Neuronal stem cell (in vitro differentiated cells): ENCODE measurements around the gene COPZ2.

ENCODE experiments used
- DNase-seq: peaks from one replicate; pipeline ENCODE4 v3.0.0-alpha.2; 2013; ENCODE audit warnings: low spot score
- H2AFZ ChIP-seq: one replicate; pipeline ENCODE4 v1.6.1; 2013; ENCODE audit warnings: mild to moderate bottlenecking, low read length, inconsistent platforms
- H2AK5ac ChIP-seq: 2 replicates; pipeline ENCODE4 v1.6.1; 2013; ENCODE audit warnings: low read depth, mild to moderate bottlenecking, inconsistent platforms, low read length, moderate library complexity, mixed read lengths
- H2BK120ac ChIP-seq: 2 replicates; pipeline ENCODE4 v1.6.1; 2013; ENCODE audit warnings: low read depth, mild to moderate bottlenecking, inconsistent platforms, low read length, moderate library complexity, mixed read lengths
- H2BK12ac ChIP-seq: one replicate; pipeline ENCODE4 v1.6.1; 2013; ENCODE audit warnings: low read length, inconsistent platforms
- H2BK15ac ChIP-seq: 2 replicates; pipeline ENCODE4 v1.6.1; 2013; ENCODE audit warnings: mild to moderate bottlenecking, low read length, inconsistent platforms, mixed read lengths
- H2BK5ac ChIP-seq: one replicate; pipeline ENCODE4 v1.6.1; 2013; ENCODE audit warnings: inconsistent platforms, mild to moderate bottlenecking, low read length, moderate library complexity
- H3K14ac ChIP-seq: one replicate; pipeline ENCODE4 v1.6.1; 2013; ENCODE audit warnings: low read length, inconsistent platforms
- H3K18ac ChIP-seq: 2 replicates; pipeline ENCODE4 v1.6.1; 2013; ENCODE audit warnings: low read length, inconsistent platforms
- H3K23ac ChIP-seq: 2 replicates; pipeline ENCODE4 v1.6.1; 2013; ENCODE audit warnings: low read depth, mild to moderate bottlenecking, mixed read lengths, low read length, inconsistent platforms; ENCODE audit not compliant: poor library complexity
- H3K27ac ChIP-seq: replicated peaks from 3 replicates; pipeline ENCODE4 v1.5.1; 2013; ENCODE audit warnings: low read length, inconsistent platforms
- H3K27me3 ChIP-seq, 3 experiments: 2 replicates each; pipeline ENCODE4 v1.6.1; 2013; ENCODE audit warnings: low read length in 3 of 3, mild to moderate bottlenecking in 2 of 3, inconsistent platforms in 1 of 3, low read depth in 1 of 3, mixed read lengths in 1 of 3, moderate library complexity in 1 of 3; ENCODE audit not compliant: control insufficient read depth in 3 of 3, insufficient read depth in 3 of 3
- H3K36me3 ChIP-seq, 2 donors: replicated peaks in 1 of 2; 2 replicates each; pipeline ENCODE4 v1.6.1; 2013; ENCODE audit warnings: low read length in 2 of 2; ENCODE audit not compliant: control insufficient read depth in 2 of 2, insufficient read depth in 2 of 2
- H3K4ac ChIP-seq: 2 replicates; pipeline ENCODE4 v1.6.1; 2013; ENCODE audit warnings: inconsistent platforms, mild to moderate bottlenecking, low read length, moderate library complexity
- H3K4me1 ChIP-seq, 2 donors: 1 replicate in 1 of 2; 2 replicates in 1 of 2; pipeline ENCODE4 v1.6.1; 2013; ENCODE audit warnings: low read length in 2 of 2, low read depth in 1 of 2; ENCODE audit not compliant: control insufficient read depth in 2 of 2, insufficient read depth in 1 of 2
- H3K4me2 ChIP-seq: one replicate; pipeline ENCODE4 v1.6.1; 2013; ENCODE audit warnings: mild to moderate bottlenecking, low read length, inconsistent platforms; ENCODE audit not compliant: insufficient read depth, poor library complexity, severe bottlenecking
- H3K4me3 ChIP-seq, 2 donors: 2 replicates each; pipeline ENCODE4 v1.5.1; 2013; ENCODE audit warnings: low read length in 2 of 2, mild to moderate bottlenecking in 2 of 2, inconsistent platforms in 1 of 2, moderate library complexity in 1 of 2
- H3K79me1 ChIP-seq: one replicate; pipeline ENCODE4 v1.6.1; 2013; ENCODE audit warnings: low read depth, mild to moderate bottlenecking, inconsistent platforms, low read length, moderate library complexity
- H3K9ac ChIP-seq: one replicate; pipeline ENCODE4 v1.6.1; 2013; ENCODE audit warnings: mild to moderate bottlenecking, low read depth, low read length, inconsistent platforms; ENCODE audit not compliant: poor library complexity
- H3K9me3 ChIP-seq, 2 donors: replicated peaks in 1 of 2; 2 replicates each; pipeline versions ENCODE3 to v1.6.1; 2013; ENCODE audit warnings: low read length in 2 of 2, mild to moderate bottlenecking in 2 of 2, inconsistent platforms in 1 of 2, low read depth in 1 of 2, mixed read lengths in 1 of 2, moderate library complexity in 1 of 2; ENCODE audit not compliant: control insufficient read depth in 2 of 2, insufficient read depth in 1 of 2
- H4K8ac ChIP-seq: one replicate; pipeline ENCODE4 v1.6.1; 2013; ENCODE audit warnings: low read depth, mild to moderate bottlenecking, inconsistent platforms, low read length, moderate library complexity
- H4K91ac ChIP-seq: one replicate; pipeline ENCODE4 v1.6.1; 2013; ENCODE audit warnings: low read length, low read depth, mild to moderate bottlenecking, inconsistent platforms; ENCODE audit not compliant: poor library complexity
- WGBS, 2 donors: extraction: QIAGEN DNeasy Blood & Tissue Kit; methylation state at CpG; one replicate each; pipeline ENCODE4 v1.1.7; 2013; ENCODE audit warnings: missing lambda C conversion rate in 2 of 2, mixed read lengths in 1 of 2; ENCODE audit not compliant: insufficient read length in 2 of 2, insufficient replicate concordance in 1 of 2; ENCODE audit errors: extremely low coverage in 2 of 2; 5-methylcytosine and 5-hydroxymethylcytosine counted together

COPZ2 gene

DNA sequence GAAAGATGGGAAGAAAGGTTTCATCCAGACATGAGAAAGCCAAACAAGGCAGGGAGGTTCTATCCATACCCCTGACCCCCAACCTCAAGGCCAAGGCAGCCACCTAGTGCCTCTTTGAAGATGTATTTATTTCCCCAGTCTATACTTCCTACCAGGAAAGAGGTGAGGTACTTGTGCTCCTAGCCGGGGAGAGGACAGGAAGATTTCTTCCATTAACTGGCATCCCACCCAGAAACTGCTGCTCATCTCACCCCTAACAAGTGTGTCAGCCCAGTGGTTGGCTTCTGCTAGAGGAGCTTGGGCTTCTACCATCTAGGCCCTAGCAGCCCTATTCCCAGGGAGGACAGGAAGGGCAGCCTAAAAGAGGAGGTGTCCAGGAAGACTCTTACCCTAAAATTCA is 8.9 kb downstream of the COPZ2 start:
- Histone ChIP-seq H3K4me2 (no peak overlapping the region), H2BK120ac (no peak overlapping the region), H3K79me1 (no peaks in the 10 kb centered on the region), H4K8ac (no peak overlapping the region), H3K9me3 (no peaks in the 10 kb centered on the region), H2AK5ac (peak overlapping the region; percentile 41), H3K4me1 (peaks cover 14 to 26% of the 10 kb centered on the region in 2 donors), H3K23ac (no peak overlapping the region), H3K14ac (no peak overlapping the region), H3K27ac (no peak overlapping the region), H3K4me3 (no peak overlapping the region), H4K91ac (no peak overlapping the region), H3K18ac (no peak overlapping the region), H2BK5ac (peak overlapping the region; percentile 26), H3K4ac (no peak overlapping the region), H3K27me3 (peaks cover 0 to 15% (median 6%) of the 10 kb centered on the region in 3 experiments), H2BK15ac (no peak overlapping the region), H3K36me3 (no peaks in the 10 kb centered on the region), H3K9ac (no peak overlapping the region), H2AFZ (no peak overlapping the region), H2BK12ac (no peak overlapping the region)
- DNase-seq, result no peak
- no CpG with 5 or more reads among the region's 1 CpG for WGBS, 2 donors

DNA sequence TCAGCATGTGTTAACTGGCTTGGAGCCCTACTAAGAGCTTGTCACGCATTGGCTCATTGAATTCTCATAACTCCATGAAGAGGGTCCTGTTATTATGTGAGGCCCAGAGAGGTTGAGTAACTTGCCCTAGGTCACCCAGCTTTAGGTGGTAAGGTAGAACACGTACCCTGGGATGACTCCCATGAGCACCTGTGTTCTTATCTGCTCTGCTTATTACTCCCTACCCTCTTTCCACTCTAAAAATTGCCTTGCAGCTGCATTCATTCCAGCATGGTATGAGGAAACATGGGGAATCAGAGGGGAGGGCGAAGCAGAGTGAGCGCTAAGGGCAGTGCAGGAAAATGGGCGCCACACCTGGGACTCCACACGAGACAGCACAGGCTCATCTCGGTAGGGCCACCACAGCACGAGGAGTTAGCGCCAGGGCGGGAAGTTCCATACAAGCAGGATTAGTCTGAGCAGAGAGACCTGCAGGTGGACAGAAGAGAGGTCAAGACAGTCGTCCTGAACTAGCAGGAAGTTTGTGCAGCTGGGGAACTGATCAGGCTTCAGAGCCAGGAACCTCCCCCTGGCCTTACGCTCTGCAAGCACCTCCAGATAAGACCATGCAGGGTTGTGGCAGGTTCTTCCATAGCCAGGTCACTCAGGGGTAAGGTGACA is 10.1 kb downstream of the COPZ2 start:
- no peak overlapping the region for H3K9ac ChIP-seq
- no peak overlapping the region for H3K4ac ChIP-seq
- no peak overlapping the region for H2AK5ac ChIP-seq
- no peak overlapping the region for H2BK12ac ChIP-seq
- no peak overlapping the region for H2BK120ac ChIP-seq
- H3K18ac ChIP-seq, result no peak overlapping the region
- no peak for DNase-seq
- no peaks in the 10 kb centered on the region for H3K9me3 ChIP-seq
- peaks cover 0 to 15% (median 3%) of the 10 kb centered on the region in 3 experiments for H3K27me3 ChIP-seq
- no peak overlapping the region for H3K4me2 ChIP-seq
- no peak overlapping the region for H4K91ac ChIP-seq
- H2BK5ac ChIP-seq, result no peak overlapping the region
- H3K79me1 ChIP-seq, result no peaks in the 10 kb centered on the region
- no peak overlapping the region for H2BK15ac ChIP-seq
- peak overlapping the region in 1 of 2 donors; percentile 52 for H3K4me3 ChIP-seq
- no peak overlapping the region for H4K8ac ChIP-seq
- no peak overlapping the region for H3K14ac ChIP-seq
- no CpG with 5 or more reads among the region's 12 CpGs for WGBS, 2 donors
- no peak overlapping the region for H2AFZ ChIP-seq
- peaks cover 14 to 29% of the 10 kb centered on the region in 2 donors for H3K4me1 ChIP-seq
- H3K36me3 ChIP-seq, result no peaks in the 10 kb centered on the region
- H3K23ac ChIP-seq, result no peak overlapping the region
- H3K27ac ChIP-seq, result no peak overlapping the region

DNA sequence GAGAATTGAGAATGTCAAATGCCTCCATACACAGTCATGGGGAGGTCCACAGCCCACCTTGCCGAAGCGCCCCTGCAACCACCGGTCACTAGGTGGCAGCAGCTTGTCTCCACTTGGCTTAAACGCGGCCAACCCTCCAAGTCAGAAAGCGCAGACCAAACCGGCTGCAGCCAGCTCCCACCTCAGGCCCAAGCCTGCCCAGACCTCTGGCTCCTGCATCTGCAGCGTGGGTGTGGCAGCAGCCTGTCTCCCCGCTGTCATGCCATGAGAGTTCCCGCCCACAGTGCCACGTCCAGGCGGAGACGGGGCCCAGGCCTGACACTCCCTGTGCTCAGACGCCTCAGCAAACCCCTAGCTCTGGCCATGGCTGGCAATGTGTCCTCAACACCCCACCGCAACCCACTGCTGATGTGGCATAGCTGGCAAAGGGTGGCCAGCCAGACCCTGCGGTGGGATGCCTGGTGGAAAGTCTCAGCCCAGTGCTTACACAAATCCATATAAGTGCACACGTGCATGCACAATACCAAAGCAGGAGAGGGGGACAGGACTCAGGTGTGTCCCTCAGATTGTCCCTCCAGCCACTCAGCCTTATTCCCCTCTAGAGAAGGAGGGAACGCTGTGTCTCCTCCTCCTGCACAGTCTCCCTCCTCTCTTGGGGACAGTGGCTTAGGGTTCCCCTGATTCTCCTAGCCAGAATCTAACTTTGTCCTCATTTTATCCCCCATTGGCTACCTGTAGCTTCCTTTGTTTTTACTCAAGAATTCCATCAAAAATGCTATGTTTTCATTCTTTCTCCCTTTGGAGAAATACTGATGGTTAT is 10.9 kb downstream of the COPZ2 start:
- no peak overlapping the region for H2AK5ac ChIP-seq
- H3K4me1 ChIP-seq, result peaks cover 14 to 29% of the 10 kb centered on the region in 2 donors
- H3K36me3 ChIP-seq, result no peaks in the 10 kb centered on the region
- H3K14ac ChIP-seq, result peak overlapping the region; percentile 72
- DNase-seq, result peak; percentile 87
- H3K27ac ChIP-seq, result no peak overlapping the region
- H2AFZ ChIP-seq, result peak overlapping the region; percentile 87
- H3K4me2 ChIP-seq, result peak overlapping the region; percentile 19
- H4K8ac ChIP-seq, result no peak overlapping the region
- peak overlapping the region; percentile 38 for H3K9ac ChIP-seq
- no peak overlapping the region for H2BK15ac ChIP-seq
- H3K18ac ChIP-seq, result peak overlapping the region; percentile 86
- WGBS, 2 donors, result no CpG with 5 or more reads among the region's 18 CpGs
- no peak overlapping the region for H3K4ac ChIP-seq
- peak overlapping the region in 1 of 2 donors; percentile 5 for H3K4me3 ChIP-seq
- no peaks in the 10 kb centered on the region for H3K79me1 ChIP-seq
- peak overlapping the region; percentile 93 for H2BK12ac ChIP-seq
- H3K9me3 ChIP-seq, result no peaks in the 10 kb centered on the region
- H2BK5ac ChIP-seq, result no peak overlapping the region
- no peak overlapping the region for H2BK120ac ChIP-seq
- peak overlapping the region; percentile 36 for H3K23ac ChIP-seq
- no peak overlapping the region for H4K91ac ChIP-seq
- peaks cover 0 to 15% (median 0%) of the 10 kb centered on the region in 3 experiments for H3K27me3 ChIP-seq

DNA sequence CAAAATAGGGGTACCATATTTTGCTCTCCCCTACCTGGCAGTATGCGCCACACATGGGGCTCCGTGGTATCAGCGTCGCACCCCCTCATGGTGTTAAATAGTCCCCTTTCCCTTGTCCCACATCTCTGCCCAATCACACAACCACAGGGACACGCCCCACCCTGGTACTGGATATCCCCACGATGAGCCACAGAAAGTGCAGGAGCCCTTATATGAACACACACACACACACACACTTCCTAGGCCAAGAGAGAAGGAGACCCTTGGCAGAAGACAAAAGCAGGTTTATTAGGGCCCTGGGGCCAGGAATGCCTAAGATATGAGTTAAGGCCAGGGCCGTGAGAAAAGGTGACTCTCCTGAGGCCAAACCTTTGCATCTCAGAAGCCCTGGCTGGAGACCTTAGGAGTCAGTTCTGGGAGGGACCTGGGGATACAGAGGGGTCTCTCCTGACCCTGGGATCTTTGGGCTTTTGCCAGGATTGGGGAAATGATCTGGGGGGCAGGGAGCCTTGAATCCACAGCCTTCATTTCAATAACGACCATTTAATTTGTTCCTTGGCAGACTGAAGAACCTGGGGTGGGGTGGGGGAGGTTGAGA is 11.6 kb downstream of the COPZ2 start:
- no peak overlapping the region for H2BK12ac ChIP-seq
- no CpG with 5 or more reads among the region's 8 CpGs for WGBS, 2 donors
- no peak overlapping the region for H3K18ac ChIP-seq
- H3K27me3 ChIP-seq, result peaks cover 0 to 15% (median 0%) of the 10 kb centered on the region in 3 experiments
- no peak overlapping the region for H2AK5ac ChIP-seq
- peak overlapping the region in 1 of 2 donors; percentile 56 for H3K4me3 ChIP-seq
- H3K14ac ChIP-seq, result no peak overlapping the region
- peaks cover 14 to 29% of the 10 kb centered on the region in 2 donors for H3K4me1 ChIP-seq
- H3K23ac ChIP-seq, result peak overlapping the region; percentile 36
- peak overlapping the region; percentile 87 for H2AFZ ChIP-seq
- H3K9ac ChIP-seq, result no peak overlapping the region
- H3K79me1 ChIP-seq, result no peaks in the 10 kb centered on the region
- H2BK120ac ChIP-seq, result no peak overlapping the region
- no peak overlapping the region for H3K4ac ChIP-seq
- H2BK5ac ChIP-seq, result no peak overlapping the region
- no peak overlapping the region for H3K27ac ChIP-seq
- H3K9me3 ChIP-seq, result no peaks in the 10 kb centered on the region
- no peak overlapping the region for H3K4me2 ChIP-seq
- H4K8ac ChIP-seq, result no peak overlapping the region
- H3K36me3 ChIP-seq, result no peaks in the 10 kb centered on the region
- H2BK15ac ChIP-seq, result no peak overlapping the region
- H4K91ac ChIP-seq, result no peak overlapping the region
- no peak for DNase-seq
